Measurements from ENCODE around the gene USP17L19.
"Not testable (repeated sequence)": the region's sequence is repeated elsewhere in the genome, so short reads cannot be mapped to it uniquely, and the experiment has no call there.

DNA sequence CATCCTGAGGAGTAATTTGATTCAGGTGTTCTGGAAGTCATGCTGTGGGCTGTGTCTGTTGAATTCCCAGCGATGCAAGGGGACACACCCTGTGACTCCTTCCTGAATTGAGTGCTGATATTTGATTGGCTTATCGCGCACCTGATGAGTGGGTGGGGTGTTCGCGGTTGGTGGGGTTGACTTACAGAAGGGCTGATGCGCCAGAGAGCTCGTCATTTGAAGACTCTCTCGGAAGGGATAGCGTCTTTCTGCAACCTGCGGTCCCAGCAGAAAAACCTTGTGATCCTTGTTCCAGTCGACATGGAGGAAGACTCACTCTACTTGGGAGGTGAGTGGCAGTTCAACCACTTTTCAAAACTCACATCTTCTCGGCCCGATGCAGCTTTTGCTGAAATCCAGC, at the start of gene USP17L19:
- TF ChIP-seq, protein P1, sequence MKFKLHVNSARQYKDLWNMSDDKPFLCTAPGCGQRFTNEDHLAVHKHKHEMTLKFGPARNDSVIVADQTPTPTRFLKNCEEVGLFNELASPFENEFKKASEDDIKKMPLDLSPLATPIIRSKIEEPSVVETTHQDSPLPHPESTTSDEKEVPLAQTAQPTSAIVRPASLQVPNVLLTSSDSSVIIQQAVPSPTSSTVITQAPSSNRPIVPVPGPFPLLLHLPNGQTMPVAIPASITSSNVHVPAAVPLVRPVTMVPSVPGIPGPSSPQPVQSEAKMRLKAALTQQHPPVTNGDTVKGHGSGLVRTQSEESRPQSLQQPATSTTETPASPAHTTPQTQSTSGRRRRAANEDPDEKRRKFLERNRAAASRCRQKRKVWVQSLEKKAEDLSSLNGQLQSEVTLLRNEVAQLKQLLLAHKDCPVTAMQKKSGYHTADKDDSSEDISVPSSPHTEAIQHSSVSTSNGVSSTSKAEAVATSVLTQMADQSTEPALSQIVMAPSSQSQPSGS (IDR thresholded peaks at IDR 0.05; ENCODE audit: low read length) = not testable (repeated sequence)
- TF ChIP-seq, protein P2, sequence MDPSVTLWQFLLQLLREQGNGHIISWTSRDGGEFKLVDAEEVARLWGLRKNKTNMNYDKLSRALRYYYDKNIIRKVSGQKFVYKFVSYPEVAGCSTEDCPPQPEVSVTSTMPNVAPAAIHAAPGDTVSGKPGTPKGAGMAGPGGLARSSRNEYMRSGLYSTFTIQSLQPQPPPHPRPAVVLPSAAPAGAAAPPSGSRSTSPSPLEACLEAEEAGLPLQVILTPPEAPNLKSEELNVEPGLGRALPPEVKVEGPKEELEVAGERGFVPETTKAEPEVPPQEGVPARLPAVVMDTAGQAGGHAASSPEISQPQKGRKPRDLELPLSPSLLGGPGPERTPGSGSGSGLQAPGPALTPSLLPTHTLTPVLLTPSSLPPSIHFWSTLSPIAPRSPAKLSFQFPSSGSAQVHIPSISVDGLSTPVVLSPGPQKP (IDR thresholded peaks at IDR 0.05; ENCODE audit: low read depth, low read length) = not testable (repeated sequence)
- TF ChIP-seq CHD1 (IDR thresholded peaks at IDR 0.05; ENCODE audit: low read depth, low read length); CTCF (IDR thresholded peaks at IDR 0.05 in 2 of 3, conservative IDR thresholded peaks at IDR 0.05 in 1 of 3; ENCODE audit: control insufficient read depth in 2 of 3, extremely low read depth in 1 of 3, insufficient read depth in 1 of 3, low read depth in 3 of 3, low read length in 3 of 3); MYC (IDR thresholded peaks at IDR 0.05; ENCODE audit: insufficient read depth, insufficient read length, insufficient replicate concordance, low read length, severe bottlenecking); STAT3 (IDR thresholded peaks at IDR 0.05; ENCODE audit: low read depth, low read length); RFX5 (IDR thresholded peaks at IDR 0.05; ENCODE audit: low read depth, low read length); POLR2AphosphoS5 (IDR thresholded peaks at IDR 0.05; ENCODE audit: low read length); ZNF274 (IDR thresholded peaks at IDR 0.05; ENCODE audit: insufficient read depth, insufficient read length); SRF (IDR thresholded peaks at IDR 0.05; ENCODE audit: low read depth in 2 of 2, low read length in 2 of 2); NFIC (IDR thresholded peaks at IDR 0.05; ENCODE audit: low read depth, low read length): not testable (repeated sequence)
